ENCODE results near the gene HPCAL1.

The HPCAL1 gene

DNA sequence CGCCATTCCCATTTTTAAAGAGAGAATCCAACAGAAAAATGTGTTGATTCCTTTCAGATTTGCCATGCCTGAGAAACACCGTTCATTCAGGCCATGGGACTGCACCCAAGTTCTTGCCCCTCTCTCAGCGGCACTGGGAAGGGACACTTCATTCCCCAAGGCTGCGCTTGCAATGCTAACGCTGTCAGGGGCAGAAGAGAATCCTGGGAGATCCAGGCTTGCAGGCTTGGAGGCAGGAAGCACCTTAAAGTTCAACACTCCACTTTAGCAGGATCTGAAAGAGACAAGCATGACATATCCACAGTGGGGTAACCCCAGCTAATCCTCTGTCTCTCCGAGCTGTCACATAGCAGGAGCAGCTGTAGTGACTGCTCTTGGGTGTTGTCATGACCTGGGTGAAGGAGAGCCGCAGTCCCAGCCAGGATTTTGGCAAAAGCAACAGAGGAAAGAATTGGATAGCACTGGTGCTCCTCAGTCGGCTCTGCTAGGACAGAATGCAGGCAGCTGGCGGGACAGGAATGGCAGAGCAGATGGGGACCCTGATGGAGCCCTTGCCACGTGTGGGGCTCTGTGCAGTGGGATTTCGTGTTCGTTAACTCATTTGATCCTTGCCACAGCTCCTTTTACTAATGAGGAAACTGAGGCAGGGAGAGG is 167.4 kb downstream of the HPCAL1 start:
- DNase-seq (no peak), ATAC-seq (replicated peaks) (no peak)
- Mint-ChIP-seq H3K27me3 (peaks cover 0 to 30% of the 10 kb centered on the region in 2 donors), H3K4me1 (ENCODE audit: low read depth in 2 of 2) (no peaks in the 10 kb centered on the region), H3K36me3 (ENCODE audit: insufficient read depth) (no peaks in the 10 kb centered on the region), H3K9me3 (no peaks in the 10 kb centered on the region), H3K4me3 (no peak overlapping the region), H3K27ac (no peak overlapping the region)

DNA sequence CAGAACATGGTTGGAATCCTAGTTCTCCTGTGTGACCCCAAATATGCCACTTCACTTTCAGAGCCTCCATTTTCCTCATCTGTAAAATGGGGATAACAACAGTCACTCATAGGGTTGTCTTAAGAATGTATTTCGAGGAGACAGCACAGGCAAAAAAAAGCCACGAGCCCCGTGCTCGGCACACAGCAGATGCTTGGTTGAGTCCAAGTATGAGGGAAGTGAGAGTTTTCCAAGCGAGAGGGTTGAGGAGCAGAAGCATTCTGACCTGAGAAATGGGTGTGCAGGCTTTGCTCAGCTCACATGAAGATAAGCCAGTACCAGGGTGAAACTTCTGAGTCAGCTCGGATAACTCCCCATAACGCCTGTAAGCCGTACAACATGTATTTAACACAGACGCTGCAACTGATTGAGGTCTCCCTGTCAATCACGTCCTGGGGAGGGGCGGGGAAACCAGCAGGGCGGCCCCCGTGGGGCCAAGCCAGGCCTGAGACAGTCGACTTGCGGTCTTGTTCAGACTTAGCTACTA is 168.4 kb downstream of the HPCAL1 start:
- Mint-ChIP-seq H3K36me3 (ENCODE audit: insufficient read depth) (no peaks in the 10 kb centered on the region), H3K4me3 (no peak overlapping the region), H3K9me3 (no peaks in the 10 kb centered on the region), H3K27me3 (peaks cover 0 to 27% of the 10 kb centered on the region in 2 donors), H3K27ac (no peak overlapping the region), H3K4me1 (ENCODE audit: low read depth in 2 of 2) (no peaks in the 10 kb centered on the region)
- ATAC-seq (replicated peaks) (no peak), DNase-seq (no peak)

DNA sequence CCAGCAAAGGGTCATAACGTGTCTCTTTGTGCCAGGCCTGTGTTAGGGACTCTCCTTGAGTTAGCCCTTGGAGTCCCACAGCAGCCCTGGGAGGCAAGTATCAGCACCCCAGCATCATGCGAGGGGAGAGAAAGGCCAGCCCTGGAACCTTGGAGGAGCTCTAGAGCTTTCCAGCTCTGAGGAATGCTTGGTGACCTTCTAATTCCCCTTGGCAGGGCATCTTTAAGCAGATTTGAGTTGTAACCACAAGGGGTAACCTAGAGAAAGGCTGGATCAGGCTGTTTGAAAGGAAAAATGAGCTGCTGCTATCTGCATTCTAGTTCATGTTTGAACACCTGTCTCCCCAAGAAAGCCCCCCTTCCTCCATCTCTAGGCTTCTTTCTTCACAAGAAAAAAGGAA is 169.3 kb downstream of the HPCAL1 start:
- ATAC-seq (replicated peaks) (no peak), DNase-seq (no peak)
- Mint-ChIP-seq H3K27ac (no peak overlapping the region), H3K27me3 (peaks cover 0 to 19% of the 10 kb centered on the region in 2 donors), H3K4me3 (no peak overlapping the region), H3K9me3 (no peaks in the 10 kb centered on the region), H3K4me1 (ENCODE audit: low read depth in 2 of 2) (peaks cover 0 to 2% of the 10 kb centered on the region in 2 donors), H3K36me3 (ENCODE audit: insufficient read depth) (no peaks in the 10 kb centered on the region)

DNA sequence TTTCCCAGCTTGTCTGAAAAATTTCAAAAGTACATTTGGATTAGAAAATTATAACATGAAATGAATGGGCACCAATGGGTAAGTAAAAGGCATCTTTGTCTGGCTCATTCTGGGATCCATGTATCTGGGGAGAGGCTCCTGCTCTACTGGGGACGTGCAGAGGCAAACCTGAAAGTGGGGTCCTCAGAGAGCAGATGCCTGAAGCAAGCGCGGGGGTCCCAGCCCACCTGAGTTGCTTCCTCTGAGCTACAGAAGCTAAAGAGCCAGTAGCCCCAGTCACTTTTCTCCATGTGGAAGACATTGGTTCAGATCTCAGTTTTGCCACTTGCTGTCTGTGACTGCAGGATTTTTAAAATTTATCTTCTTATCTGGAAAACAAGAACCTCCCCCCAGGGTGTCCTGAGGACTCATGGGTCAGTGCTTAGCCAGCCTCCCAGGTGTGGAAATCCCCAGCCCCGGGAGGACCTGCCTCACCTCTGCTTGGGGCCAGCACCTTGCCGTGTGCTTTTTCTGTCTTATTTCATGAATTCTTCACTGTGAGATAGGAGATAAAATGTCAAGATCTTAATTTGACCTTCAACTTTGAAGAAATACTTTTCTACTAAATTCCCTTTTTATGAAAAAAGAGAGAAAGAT is 170.5 kb downstream of the HPCAL1 start:
- H3K36me3 Mint-ChIP-seq (ENCODE audit: insufficient read depth) = no peaks in the 10 kb centered on the region
- no peak overlapping the region for H3K27ac Mint-ChIP-seq
- H3K9me3 Mint-ChIP-seq = no peaks in the 10 kb centered on the region
- DNase-seq (no peak), ATAC-seq (replicated peaks) (no peak)
- H3K4me1 Mint-ChIP-seq (ENCODE audit: low read depth in 2 of 2) = peaks cover 8 to 12% of the 10 kb centered on the region in 2 donors
- H3K4me3 Mint-ChIP-seq = no peak overlapping the region
- peaks cover 0 to 19% of the 10 kb centered on the region in 2 donors for H3K27me3 Mint-ChIP-seq

DNA sequence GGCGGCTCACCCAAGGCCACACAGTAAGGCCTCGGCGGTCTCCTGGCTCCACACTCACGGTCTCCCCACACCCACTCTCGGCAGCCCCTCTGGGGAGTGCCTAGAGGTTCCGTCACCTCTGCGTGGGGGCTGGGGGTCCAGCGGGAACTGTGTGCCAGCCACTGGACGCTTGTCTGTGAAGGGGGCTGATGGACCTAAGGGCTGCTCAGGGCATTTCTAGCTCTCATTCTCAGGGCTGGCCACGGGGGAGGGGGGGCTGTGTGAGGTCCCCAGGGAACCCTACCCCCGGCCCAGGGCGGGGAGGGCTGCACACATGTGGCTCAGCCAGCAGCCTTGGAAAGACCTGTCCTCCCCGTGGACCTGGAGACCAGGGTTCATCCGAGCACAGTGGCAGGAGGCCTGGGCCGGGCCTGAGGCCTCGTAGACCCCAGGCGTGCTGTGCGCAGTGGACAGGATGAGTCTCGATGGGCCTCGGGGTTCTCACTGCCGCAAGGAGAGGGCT is 172.6 kb downstream of the HPCAL1 start:
- H3K27me3 Mint-ChIP-seq = peaks cover 0 to 6% of the 10 kb centered on the region in 2 donors
- no peaks in the 10 kb centered on the region for H3K9me3 Mint-ChIP-seq
- peaks cover 12% of the 10 kb centered on the region in 2 donors for H3K4me1 Mint-ChIP-seq (ENCODE audit: low read depth in 2 of 2)
- no peak overlapping the region for H3K27ac Mint-ChIP-seq
- H3K36me3 Mint-ChIP-seq (ENCODE audit: insufficient read depth) = no peaks in the 10 kb centered on the region
- ATAC-seq (replicated peaks) (no peak), DNase-seq (no peak)
- no peak overlapping the region for H3K4me3 Mint-ChIP-seq

DNA sequence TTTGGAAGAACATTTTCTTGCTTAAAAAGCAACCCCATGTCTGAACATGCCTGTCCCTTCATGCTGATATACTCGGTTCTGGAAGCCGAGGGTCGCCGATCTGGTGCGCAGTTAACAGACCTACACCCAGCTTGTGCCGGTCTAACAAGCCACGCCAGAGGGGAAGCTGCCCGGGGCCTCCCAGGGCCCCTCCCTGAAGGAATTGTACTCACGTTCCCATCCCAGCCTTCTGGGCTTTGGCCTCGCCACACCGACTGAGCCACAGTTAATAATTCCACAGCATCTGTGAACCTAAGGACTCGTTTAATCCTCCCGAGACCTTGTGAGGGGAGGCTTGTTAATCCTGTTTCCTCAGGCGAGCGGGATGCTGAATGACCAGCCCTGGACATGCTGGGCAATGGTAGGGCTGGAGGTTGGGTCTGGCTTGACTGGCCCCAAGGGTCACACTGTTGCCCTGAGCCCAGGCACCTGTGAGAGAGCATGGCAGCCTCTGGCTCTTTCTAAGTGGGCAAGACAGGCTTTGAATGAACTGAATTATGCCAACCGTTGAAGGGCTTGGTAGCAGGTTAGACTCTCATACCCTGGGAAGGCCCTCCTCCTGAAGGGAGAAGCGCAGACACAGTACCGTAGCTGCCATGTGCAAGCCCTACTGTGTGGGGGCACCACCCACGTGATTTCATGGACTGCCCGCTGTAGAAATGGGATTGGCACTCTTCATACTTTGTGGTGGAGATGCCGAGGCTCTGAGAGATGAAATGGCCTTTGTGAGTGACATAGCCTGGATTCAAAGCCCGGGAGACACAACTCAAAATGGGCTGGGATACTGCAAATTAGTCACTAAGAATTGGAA is 173.3 kb downstream of the HPCAL1 start:
- Mint-ChIP-seq H3K4me3 (no peak overlapping the region), H3K27me3 (no peaks in the 10 kb centered on the region), H3K4me1 (ENCODE audit: low read depth in 2 of 2) (peaks cover 12 to 15% of the 10 kb centered on the region in 2 donors), H3K9me3 (no peaks in the 10 kb centered on the region), H3K27ac (no peak overlapping the region), H3K36me3 (ENCODE audit: insufficient read depth) (no peaks in the 10 kb centered on the region)
- DNase-seq (no peak), ATAC-seq (replicated peaks) (no peak)

DNA sequence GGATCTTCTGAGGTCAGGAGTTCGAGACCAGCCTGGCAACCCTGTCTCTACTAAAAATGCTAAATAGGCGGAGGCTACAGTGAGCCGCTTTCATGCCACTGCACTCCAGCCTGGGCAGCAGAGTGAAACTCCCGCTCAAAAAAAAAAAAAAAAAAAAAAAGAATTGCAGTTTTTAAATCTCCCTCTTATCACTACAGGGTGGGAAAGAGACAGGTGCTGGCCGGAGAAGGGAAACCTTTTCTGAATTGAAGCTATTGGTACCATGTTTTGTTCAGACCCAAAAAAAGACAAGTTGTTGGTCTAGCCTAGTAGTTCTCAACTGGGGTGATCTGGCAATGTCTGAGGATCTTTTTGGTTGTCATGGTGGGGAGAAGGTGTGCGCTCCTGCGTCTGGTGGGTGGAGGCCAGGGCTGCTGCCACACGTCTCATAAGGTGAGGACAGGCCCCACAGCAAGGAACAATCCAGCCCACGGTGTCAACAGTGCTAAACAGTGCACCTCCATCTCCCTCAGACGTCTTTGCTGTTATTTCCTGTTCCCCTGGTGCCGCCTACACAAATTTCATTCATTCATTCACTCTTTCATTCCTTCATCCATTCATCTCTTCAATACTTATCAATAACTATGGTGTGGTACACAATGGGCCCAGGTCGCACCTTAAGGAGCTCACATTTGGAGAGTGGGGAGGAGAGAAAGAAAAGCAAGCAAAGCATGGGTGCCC is 174.2 kb downstream of the HPCAL1 start:
- Mint-ChIP-seq H3K9me3 (no peaks in the 10 kb centered on the region), H3K36me3 (ENCODE audit: insufficient read depth) (no peaks in the 10 kb centered on the region), H3K27ac (peak overlapping the region in 1 of 2 donors; percentile 72), H3K4me1 (ENCODE audit: low read depth in 2 of 2) (peaks cover 12 to 15% of the 10 kb centered on the region in 2 donors), H3K4me3 (no peak overlapping the region), H3K27me3 (no peaks in the 10 kb centered on the region)
- DNase-seq = no peak
- no peak for ATAC-seq (replicated peaks)
